M059J (cell line): ENCODE measurements around the gene TNP2. TPM values are rescaled to one million over a fixed set of nuclear protein-coding genes. Genes with fewer than 3 reads are reported as not detected.
"Not testable (repeated sequence)": the region's sequence is repeated elsewhere in the genome, so short reads cannot be mapped to it uniquely, and the experiment has no call there.

Experiments used
- DNase-seq: peaks from one replicate; pipeline ENCODE4 v3.0.0-alpha.2; 2012; ENCODE audit warnings: low read depth
- total RNA-seq: library from RNA; depleted of rRNA; stranded (reverse); fragments of >200 nt; shearing (Covaris generic); gene quantifications from 2 replicates; pipeline ENCODE4 v1.2.3, GENCODE V29; 2014; rRNA removed

Gene TNP2
- total RNA-seq, 1 experiment from 2014 or later, result not detected

- DNase-seq, result not testable (repeated sequence)
Observed at GRCh38 chr16:11220507-11220906, 48.6 kb downstream of the TNP2 start.

DNA sequence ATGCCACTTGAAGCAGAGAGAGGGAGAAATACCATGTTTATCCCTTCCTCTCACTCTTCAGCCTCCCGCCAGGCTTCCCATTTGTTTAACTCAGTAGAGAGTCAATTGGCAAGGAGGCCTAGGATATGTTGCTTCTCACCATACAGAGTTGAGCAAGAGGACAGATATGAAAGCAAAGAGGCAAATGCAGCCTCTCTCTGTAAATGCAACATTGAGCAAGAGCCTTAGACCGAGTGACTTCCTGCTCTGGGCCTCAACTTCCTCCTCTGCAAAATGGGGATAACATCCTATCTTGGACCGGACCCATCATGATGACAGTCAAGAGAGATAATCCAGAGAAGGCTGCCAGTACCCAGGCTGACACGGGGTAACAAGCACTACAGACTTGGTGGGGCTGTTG lies 49.9 kb downstream of the TNP2 start:
- DNase-seq, result no peak

DNA sequence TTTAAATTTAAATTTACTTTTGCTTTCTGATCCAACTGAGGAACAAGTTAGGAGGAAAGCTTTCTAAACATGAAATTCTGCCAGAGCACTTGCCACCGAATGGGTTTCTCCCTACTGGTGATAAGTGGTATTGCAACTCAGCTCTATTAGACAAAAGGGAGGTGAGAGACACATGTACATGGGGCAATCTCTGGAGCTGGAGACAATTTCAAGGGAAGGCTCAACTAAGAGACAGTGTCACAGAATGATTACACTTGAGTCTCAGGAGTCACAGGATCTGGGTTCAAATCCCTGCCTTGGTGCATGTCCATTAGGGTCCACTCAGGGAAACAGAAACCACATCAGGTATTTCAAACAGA lies 50.5 kb downstream of the TNP2 start:
- DNase-seq, result no peak

Other genes with a start within 250 kb of the TNP2 start
- gene SOCS1, start 13.1 kb downstream of the TNP2 start, total RNA-seq, result 6.6 and 8.3 TPM in 2 replicates
- gene PRM3, start 4.3 kb upstream of the TNP2 start, total RNA-seq, result not detected in 2 replicates
- gene PRM2, start 7.2 kb upstream of the TNP2 start, total RNA-seq, result not detected in 2 replicates
- not detected in 2 replicates for gene PRM1, start 12.0 kb upstream of the TNP2 start, total RNA-seq
- 42.6 and 46.9 TPM in 2 replicates for gene RMI2, start 76.1 kb upstream of the TNP2 start, total RNA-seq